SK-N-MC (cell line): ENCODE results near the gene PRM3.

Experiments used
- EZH2 ChIP-seq: fragments of 200-600 bp; sonication (generic); IDR thresholded peaks from one replicate; pipeline ENCODE4 v1.6.1; 2017; ENCODE audit warnings: antibody characterized with exemption
- FOXP2 ChIP-seq: optimal IDR thresholded peaks from 2 replicates; pipeline ENCODE3; 2011; ENCODE audit warnings: mild to moderate bottlenecking, moderate library complexity; ENCODE audit not compliant: insufficient read depth; ENCODE audit errors: extremely low read length, control extremely low read depth
- POLR2AphosphoS5 ChIP-seq: IDR thresholded peaks from 2 replicates; pipeline ENCODE4 v1.6.1; 2012; ENCODE audit warnings: mild to moderate bottlenecking, low read depth, low read length, borderline replicate concordance

DNA sequence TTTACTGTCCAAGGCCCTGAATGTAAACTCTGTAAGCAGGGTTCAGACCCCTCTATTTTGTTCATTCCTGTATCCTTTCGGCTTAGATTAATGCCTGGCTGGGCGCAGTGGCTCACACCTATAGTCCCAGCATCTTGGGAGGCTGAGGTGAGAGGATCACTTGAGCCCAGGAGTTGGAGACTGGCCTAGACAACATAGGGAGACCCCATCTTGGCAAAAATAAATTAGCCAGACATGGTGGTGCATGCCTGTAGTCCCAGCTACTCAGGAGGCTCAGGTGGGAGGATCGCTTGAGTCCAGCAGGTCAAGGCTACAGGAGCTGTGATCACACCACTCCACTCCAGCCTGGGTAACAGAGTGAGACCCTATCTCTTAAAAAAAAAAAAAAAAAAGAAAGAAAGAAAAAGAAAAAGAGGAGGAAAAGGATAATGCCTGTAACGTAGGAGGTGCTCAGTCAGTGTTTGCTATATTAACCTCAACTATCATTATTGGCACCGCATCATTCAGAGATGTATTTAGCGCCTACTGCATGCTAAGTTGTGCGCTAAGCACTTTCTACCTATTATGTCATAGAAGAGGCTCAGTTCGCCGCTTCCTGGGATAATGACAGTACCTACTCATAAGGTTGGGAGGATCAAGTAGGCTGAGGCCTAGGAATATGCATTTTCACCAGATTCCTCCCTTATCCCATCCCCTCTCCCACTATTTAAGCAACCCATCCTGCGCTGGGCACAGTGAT lies 22.5 kb downstream of the PRM3 start:
- TF ChIP-seq POLR2AphosphoS5: no peak
- no peak for TF ChIP-seq EZH2
- TF ChIP-seq FOXP2: no peak
